Measurements from ENCODE around the gene CALML3. TPM values are rescaled to one million over a fixed set of nuclear protein-coding genes. Genes with fewer than 3 reads are reported as not detected.
A peak's percentile ranks its signal among the peaks of the same experiment; 100 is the strongest.

CALML3 gene
- total RNA-seq, 1 donor from 2014 or later, result not detected

DNA sequence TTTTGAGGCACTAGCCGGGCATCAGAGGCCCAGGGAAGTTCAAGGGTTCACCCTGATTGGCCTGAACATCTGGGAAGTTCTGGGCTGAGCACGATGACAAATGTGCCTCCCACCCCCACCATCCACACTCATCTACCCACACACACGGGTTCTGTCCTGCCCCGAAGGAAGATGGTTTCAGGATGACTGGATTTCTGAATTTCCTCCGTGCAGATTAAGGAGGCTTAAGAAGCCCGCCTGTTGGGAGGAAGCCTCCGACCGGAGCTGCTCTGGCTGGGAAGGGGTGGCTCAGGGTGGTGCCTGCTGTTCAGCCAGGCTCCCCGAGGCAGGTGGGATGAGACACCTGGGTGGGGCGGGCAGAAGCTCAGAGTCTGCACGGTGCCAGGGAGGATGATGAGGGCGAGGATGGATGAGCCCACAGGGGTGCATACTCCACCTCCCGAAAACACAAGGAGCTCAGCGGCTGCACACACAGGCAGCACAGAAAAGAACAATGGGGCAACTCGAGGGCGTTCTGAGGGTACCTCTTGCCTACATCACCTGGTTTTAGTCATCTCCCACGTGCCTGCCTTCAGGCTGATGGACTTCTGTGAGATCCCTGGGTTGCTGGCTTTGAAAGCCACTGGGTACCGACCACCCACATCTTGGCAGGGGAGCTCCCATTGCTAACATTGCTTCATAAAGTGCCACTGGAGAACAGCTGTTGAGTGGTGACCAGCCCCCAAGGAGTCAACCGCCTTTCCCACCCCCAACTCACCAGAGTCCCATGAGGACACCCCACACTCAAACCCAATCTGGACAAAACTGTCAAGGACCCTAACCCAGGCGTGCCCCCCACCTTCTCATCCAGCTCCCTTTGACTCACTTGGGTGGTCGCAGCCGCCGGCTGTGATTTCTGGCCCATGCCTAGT is 41.2 kb downstream of the CALML3 start:
- ATAC-seq, result no peak
- H3K4me1 ChIP-seq, result no peaks in the 10 kb centered on the region
- no peaks in the 10 kb centered on the region for H3K36me3 ChIP-seq
- no peaks in the 10 kb centered on the region for H3K9me3 ChIP-seq
- no peaks in the 10 kb centered on the region for H3K27me3 ChIP-seq
- DNase-seq, result peak; percentile 52
- TF ChIP-seq, protein P1, sequence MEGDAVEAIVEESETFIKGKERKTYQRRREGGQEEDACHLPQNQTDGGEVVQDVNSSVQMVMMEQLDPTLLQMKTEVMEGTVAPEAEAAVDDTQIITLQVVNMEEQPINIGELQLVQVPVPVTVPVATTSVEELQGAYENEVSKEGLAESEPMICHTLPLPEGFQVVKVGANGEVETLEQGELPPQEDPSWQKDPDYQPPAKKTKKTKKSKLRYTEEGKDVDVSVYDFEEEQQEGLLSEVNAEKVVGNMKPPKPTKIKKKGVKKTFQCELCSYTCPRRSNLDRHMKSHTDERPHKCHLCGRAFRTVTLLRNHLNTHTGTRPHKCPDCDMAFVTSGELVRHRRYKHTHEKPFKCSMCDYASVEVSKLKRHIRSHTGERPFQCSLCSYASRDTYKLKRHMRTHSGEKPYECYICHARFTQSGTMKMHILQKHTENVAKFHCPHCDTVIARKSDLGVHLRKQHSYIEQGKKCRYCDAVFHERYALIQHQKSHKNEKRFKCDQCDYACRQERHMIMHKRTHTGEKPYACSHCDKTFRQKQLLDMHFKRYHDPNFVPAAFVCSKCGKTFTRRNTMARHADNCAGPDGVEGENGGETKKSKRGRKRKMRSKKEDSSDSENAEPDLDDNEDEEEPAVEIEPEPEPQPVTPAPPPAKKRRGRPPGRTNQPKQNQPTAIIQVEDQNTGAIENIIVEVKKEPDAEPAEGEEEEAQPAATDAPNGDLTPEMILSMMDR (IDR thresholded peaks at IDR 0.05), result no peak
- H3K4me3 ChIP-seq, result no peak overlapping the region
- H3K27ac ChIP-seq, result no peak overlapping the region
- intact Hi-C loops (cut with DNase I), result no loop called here

DNA sequence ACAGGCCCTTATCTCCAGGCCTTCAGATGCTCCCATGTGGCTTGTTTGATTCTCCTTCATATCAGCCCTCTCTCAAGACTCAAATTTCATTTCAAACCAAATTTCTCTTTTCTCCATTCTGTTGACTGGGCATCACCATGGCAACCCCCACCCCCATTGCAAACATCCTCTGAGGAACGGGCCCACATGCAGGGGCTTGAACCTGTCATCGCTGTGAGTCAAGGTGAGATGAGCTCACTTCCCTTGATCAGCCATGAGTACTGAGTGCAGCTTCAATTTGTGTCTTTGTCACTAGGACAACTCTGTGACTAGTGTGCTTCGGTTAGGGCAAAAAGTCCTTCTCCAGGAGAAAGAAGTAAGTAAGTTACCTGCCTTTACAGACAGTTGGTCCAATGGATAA is 41.9 kb downstream of the CALML3 start:
- Histone ChIP-seq H3K4me1 (no peaks in the 10 kb centered on the region), H3K27me3 (no peaks in the 10 kb centered on the region), H3K36me3 (no peaks in the 10 kb centered on the region), H3K4me3 (no peak overlapping the region), H3K27ac (no peak overlapping the region), H3K9me3 (no peaks in the 10 kb centered on the region)
- peak; percentile 23 for DNase-seq
- TF ChIP-seq, protein P1 (IDR thresholded peaks at IDR 0.05), result no peak
- intact Hi-C loops (cut with DNase I), result no loop called here
- ATAC-seq, result no peak

DNA sequence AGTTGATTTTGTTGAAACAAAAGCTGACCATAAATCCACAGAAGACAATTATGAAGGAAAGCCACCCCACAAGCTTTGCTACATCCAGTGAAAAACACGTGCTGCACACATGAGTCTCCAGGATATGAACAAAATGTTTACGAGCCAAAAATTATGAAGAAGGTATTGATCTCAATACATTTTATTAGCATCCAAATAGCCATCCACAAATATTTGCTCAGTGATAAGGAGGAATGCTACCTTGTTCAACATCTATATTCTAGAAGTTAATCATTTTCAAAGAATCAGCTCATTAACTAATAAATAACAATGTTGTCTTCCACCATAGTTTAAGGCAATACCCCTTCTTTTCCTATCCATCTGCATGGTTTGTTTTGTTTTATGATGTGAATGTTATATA is 42.7 kb downstream of the CALML3 start:
- H3K27me3 ChIP-seq, result no peaks in the 10 kb centered on the region
- ATAC-seq (no peak), DNase-seq (no peak)
- no peak overlapping the region for H3K27ac ChIP-seq
- no peaks in the 10 kb centered on the region for H3K9me3 ChIP-seq
- no peaks in the 10 kb centered on the region for H3K4me1 ChIP-seq
- TF ChIP-seq, protein P1 (IDR thresholded peaks at IDR 0.05), result no peak
- intact Hi-C loops (cut with DNase I), result no loop called here
- H3K36me3 ChIP-seq, result no peaks in the 10 kb centered on the region
- H3K4me3 ChIP-seq, result no peak overlapping the region

DNA sequence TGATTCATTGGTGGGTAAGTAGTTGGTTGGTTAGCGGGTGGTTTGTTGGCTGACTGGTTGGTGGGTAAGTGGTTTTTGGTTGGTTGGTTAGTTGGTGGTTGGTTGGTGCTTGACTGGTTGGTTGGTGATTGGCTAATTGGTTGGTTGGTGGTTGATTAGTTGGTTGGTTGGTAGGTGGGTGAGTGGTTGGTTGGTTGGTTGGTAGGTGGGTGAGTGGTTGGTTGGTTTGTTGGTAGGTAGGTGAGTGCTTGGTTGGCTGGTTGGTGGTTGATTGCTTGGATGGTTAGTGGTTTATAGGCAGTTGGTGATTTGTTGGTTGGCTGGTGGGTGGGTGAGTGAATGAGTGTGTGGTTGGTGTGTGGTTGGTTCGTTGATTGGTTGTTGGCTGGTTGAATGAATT is 44.2 kb downstream of the CALML3 start:
- H3K4me1 ChIP-seq, result no peaks in the 10 kb centered on the region
- no peak overlapping the region for H3K4me3 ChIP-seq
- TF ChIP-seq, protein P1 (IDR thresholded peaks at IDR 0.05), result no peak
- H3K36me3 ChIP-seq, result no peaks in the 10 kb centered on the region
- no peaks in the 10 kb centered on the region for H3K27me3 ChIP-seq
- no peak for ATAC-seq
- intact Hi-C loops (cut with DNase I), result no loop called here
- peak; percentile 13 for DNase-seq
- H3K27ac ChIP-seq, result no peak overlapping the region
- H3K9me3 ChIP-seq, result no peaks in the 10 kb centered on the region

DNA sequence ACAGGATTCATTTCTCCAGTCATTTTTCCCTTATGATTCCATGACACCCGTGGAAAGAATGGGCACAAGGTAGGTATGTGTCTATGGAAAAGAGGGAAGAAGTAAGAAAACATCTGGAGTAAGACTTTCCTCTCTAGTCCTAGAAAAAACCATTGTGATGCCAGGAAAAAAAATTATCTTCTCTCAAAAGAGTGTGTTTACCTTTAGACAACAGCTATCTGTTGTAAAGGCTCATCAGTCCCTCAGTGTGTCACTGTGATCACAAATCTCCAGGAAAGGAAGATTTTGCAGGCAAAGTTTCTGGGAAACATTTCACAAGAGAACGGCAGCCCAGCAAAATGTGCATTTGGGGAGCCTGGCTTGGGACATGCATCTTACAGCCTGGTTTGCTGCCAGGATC is 44.8 kb downstream of the CALML3 start:
- H3K4me3 ChIP-seq, result no peak overlapping the region
- H3K27ac ChIP-seq, result no peak overlapping the region
- H3K36me3 ChIP-seq, result no peaks in the 10 kb centered on the region
- intact Hi-C loops (cut with DNase I), result no loop called here
- ATAC-seq (no peak), DNase-seq (no peak)
- TF ChIP-seq, protein P1 (IDR thresholded peaks at IDR 0.05), result no peak
- no peaks in the 10 kb centered on the region for H3K9me3 ChIP-seq
- H3K27me3 ChIP-seq, result no peaks in the 10 kb centered on the region
- H3K4me1 ChIP-seq, result no peaks in the 10 kb centered on the region

Data from upper lobe of right lung (tissue), 1 donor.